ENCODE data around the gene PRAME.

PRAME gene

DNA sequence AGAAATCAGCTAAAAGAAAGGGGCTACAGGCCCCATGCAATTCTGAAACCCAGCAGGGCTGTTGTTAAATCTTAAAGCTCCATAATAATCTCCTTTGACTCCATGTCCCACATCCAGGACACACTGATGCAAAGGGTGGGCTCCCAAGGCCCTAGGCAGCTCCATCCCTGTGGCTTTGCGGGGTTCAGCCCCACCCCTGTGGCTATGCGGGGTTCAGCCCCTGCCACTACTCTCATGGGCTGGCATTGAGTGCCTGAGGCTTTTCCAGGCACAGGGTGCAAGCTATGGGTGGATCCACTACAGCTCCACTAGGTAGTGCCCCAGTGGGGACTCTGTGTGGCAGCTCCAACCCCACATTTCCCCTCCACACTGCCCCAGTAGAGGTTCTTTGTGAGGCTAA lies 30.3 kb downstream of the PRAME start (continued):
- TF ChIP-seq SETDB1 (IDR thresholded peaks at IDR 0.05; ENCODE audit: insufficient read length, low read length) (no peak), ZNF266 (tag by site-specific recombination; IDR thresholded peaks at IDR 0.05; ENCODE audit: low read depth) (no peak), BCL11B (tag by site-specific recombination; IDR thresholded peaks at IDR 0.05; ENCODE audit: low read depth) (no peak), GLI4 (tag by site-specific recombination; IDR thresholded peaks at IDR 0.05) (no peak), ZNF701 (tag by site-specific recombination; IDR thresholded peaks at IDR 0.05) (no peak), ZNF830 (tag by site-specific recombination; IDR thresholded peaks at IDR 0.05; ENCODE audit: low read depth) (no peak)
- TF ChIP-seq, protein P1, sequence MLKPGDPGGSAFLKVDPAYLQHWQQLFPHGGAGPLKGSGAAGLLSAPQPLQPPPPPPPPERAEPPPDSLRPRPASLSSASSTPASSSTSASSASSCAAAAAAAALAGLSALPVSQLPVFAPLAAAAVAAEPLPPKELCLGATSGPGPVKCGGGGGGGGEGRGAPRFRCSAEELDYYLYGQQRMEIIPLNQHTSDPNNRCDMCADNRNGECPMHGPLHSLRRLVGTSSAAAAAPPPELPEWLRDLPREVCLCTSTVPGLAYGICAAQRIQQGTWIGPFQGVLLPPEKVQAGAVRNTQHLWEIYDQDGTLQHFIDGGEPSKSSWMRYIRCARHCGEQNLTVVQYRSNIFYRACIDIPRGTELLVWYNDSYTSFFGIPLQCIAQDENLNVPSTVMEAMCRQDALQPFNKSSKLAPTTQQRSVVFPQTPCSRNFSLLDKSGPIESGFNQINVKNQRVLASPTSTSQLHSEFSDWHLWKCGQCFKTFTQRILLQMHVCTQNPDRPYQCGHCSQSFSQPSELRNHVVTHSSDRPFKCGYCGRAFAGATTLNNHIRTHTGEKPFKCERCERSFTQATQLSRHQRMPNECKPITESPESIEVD (tag by site-specific recombination; IDR thresholded peaks at IDR 0.05): no peak
- TF ChIP-seq, protein P2, sequence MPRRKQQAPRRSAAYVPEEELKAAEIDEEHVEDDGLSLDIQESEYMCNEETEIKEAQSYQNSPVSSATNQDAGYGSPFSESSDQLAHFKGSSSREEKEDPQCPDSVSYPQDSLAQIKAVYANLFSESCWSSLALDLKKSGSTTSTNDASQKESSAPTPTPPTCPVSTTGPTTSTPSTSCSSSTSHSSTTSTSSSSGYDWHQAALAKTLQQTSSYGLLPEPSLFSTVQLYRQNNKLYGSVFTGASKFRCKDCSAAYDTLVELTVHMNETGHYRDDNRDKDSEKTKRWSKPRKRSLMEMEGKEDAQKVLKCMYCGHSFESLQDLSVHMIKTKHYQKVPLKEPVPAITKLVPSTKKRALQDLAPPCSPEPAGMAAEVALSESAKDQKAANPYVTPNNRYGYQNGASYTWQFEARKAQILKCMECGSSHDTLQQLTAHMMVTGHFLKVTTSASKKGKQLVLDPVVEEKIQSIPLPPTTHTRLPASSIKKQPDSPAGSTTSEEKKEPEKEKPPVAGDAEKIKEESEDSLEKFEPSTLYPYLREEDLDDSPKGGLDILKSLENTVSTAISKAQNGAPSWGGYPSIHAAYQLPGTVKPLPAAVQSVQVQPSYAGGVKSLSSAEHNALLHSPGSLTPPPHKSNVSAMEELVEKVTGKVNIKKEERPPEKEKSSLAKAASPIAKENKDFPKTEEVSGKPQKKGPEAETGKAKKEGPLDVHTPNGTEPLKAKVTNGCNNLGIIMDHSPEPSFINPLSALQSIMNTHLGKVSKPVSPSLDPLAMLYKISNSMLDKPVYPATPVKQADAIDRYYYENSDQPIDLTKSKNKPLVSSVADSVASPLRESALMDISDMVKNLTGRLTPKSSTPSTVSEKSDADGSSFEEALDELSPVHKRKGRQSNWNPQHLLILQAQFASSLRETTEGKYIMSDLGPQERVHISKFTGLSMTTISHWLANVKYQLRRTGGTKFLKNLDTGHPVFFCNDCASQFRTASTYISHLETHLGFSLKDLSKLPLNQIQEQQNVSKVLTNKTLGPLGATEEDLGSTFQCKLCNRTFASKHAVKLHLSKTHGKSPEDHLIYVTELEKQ (tag by site-specific recombination; IDR thresholded peaks at IDR 0.05; ENCODE audit: borderline replicate concordance): no peak

DNA sequence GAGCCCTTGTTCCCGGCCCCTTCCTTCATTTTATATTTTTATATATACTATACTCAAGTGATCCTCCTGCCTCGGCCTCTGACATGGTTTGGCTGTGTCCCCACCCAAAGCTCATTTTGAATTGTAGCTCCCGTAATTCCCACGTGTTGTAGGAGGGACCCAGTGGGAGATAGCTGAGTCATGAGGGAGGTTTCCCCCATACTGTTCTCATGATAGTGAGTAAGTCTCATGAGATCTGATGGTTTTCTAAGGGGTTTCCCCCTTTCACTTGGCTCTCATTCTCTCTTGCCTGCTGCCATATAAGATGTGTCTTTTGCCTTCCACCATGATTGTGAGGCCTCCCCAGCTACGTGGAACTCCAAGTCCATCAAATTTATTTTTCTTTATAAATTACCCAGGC lies 31.8 kb downstream of the PRAME start:
- no peak for TF ChIP-seq ZNF394 (tag by site-specific recombination; IDR thresholded peaks at IDR 0.05; ENCODE audit: borderline replicate concordance)
- TF ChIP-seq, protein P3, sequence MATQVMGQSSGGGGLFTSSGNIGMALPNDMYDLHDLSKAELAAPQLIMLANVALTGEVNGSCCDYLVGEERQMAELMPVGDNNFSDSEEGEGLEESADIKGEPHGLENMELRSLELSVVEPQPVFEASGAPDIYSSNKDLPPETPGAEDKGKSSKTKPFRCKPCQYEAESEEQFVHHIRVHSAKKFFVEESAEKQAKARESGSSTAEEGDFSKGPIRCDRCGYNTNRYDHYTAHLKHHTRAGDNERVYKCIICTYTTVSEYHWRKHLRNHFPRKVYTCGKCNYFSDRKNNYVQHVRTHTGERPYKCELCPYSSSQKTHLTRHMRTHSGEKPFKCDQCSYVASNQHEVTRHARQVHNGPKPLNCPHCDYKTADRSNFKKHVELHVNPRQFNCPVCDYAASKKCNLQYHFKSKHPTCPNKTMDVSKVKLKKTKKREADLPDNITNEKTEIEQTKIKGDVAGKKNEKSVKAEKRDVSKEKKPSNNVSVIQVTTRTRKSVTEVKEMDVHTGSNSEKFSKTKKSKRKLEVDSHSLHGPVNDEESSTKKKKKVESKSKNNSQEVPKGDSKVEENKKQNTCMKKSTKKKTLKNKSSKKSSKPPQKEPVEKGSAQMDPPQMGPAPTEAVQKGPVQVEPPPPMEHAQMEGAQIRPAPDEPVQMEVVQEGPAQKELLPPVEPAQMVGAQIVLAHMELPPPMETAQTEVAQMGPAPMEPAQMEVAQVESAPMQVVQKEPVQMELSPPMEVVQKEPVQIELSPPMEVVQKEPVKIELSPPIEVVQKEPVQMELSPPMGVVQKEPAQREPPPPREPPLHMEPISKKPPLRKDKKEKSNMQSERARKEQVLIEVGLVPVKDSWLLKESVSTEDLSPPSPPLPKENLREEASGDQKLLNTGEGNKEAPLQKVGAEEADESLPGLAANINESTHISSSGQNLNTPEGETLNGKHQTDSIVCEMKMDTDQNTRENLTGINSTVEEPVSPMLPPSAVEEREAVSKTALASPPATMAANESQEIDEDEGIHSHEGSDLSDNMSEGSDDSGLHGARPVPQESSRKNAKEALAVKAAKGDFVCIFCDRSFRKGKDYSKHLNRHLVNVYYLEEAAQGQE (tag by site-specific recombination; IDR thresholded peaks at IDR 0.05): no peak
- TF ChIP-seq ZNF596 (tag by site-specific recombination; IDR thresholded peaks at IDR 0.05): no peak
- TF ChIP-seq KLF7 (tag by site-specific recombination; IDR thresholded peaks at IDR 0.05; ENCODE audit: borderline replicate concordance): no peak
- no peak for TF ChIP-seq ZNF626 (tag by site-specific recombination; IDR thresholded peaks at IDR 0.05)
- TF ChIP-seq, protein P4, sequence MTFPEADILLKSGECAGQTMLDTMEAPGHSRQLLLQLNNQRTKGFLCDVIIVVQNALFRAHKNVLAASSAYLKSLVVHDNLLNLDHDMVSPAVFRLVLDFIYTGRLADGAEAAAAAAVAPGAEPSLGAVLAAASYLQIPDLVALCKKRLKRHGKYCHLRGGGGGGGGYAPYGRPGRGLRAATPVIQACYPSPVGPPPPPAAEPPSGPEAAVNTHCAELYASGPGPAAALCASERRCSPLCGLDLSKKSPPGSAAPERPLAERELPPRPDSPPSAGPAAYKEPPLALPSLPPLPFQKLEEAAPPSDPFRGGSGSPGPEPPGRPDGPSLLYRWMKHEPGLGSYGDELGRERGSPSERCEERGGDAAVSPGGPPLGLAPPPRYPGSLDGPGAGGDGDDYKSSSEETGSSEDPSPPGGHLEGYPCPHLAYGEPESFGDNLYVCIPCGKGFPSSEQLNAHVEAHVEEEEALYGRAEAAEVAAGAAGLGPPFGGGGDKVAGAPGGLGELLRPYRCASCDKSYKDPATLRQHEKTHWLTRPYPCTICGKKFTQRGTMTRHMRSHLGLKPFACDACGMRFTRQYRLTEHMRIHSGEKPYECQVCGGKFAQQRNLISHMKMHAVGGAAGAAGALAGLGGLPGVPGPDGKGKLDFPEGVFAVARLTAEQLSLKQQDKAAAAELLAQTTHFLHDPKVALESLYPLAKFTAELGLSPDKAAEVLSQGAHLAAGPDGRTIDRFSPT (tag by site-specific recombination; IDR thresholded peaks at IDR 0.05): no peak
- TF ChIP-seq ZNF510 (tag by site-specific recombination; IDR thresholded peaks at IDR 0.05; ENCODE audit: insufficient replicate concordance): no peak
- no peak for TF ChIP-seq GLI2 (tag by site-specific recombination; IDR thresholded peaks at IDR 0.05; ENCODE audit: borderline replicate concordance, low read depth)
- no peak for TF ChIP-seq ZNF274 (IDR thresholded peaks at IDR 0.05; ENCODE audit: low read length)
- no peak for TF ChIP-seq ZNF274 (tag by site-specific recombination; IDR thresholded peaks at IDR 0.05; ENCODE audit: borderline replicate concordance)
- no peak for TF ChIP-seq ZNF76 (tag by site-specific recombination; IDR thresholded peaks at IDR 0.05; ENCODE audit: borderline replicate concordance, low read depth)
- TF ChIP-seq ZNF558 (tag by site-specific recombination; IDR thresholded peaks at IDR 0.05): no peak
- no peak for TF ChIP-seq ZNF501 (tag by site-specific recombination; IDR thresholded peaks at IDR 0.05)
- TF ChIP-seq ZNF560 (tag by site-specific recombination; IDR thresholded peaks at IDR 0.05; ENCODE audit: borderline replicate concordance): no peak
- CTCF ChIA-PET: no interaction called here
- no peak overlapping the region for H3K27ac ChIP-seq (ENCODE audit: extremely low read depth, low read depth, low read length)
- H3K4me1 ChIP-seq (ENCODE audit: control insufficient read depth, insufficient read depth, low read length): no peaks in the 10 kb centered on the region
- H3K36me3 ChIP-seq (ENCODE audit: control insufficient read depth in 2 of 2, insufficient read depth in 1 of 2, low read length in 2 of 2): no peaks in the 10 kb centered on the region
- POLR2A ChIA-PET: no interaction called here
- no peak overlapping the region for H3K4me3 ChIP-seq (ENCODE audit: low read depth, low read length)
- H3K9me3 ChIP-seq (ENCODE audit: control insufficient read depth, insufficient read depth, low read depth, low read length): no peaks in the 10 kb centered on the region
